ENCODE measurements around the gene IQUB. TPM values are rescaled to one million over a fixed set of nuclear protein-coding genes. Genes with fewer than 3 reads are reported as not detected.
"Not testable (repeated sequence)": the region's sequence is repeated elsewhere in the genome, so short reads cannot be mapped to it uniquely, and the experiment has no call there.

IQUB gene
- total RNA-seq, 1 donor from 2014 or later = 0.56 TPM

- no peaks in the 10 kb centered on the region for H3K36me3 Mint-ChIP-seq (ENCODE audit: low read depth)
- no peaks in the 10 kb centered on the region for H3K9me3 Mint-ChIP-seq
- no peaks in the 10 kb centered on the region for H3K4me1 Mint-ChIP-seq
Observed at GRCh38 chr7:123410273-123410904, 124.0 kb downstream of the IQUB start.

GRCh38 chr7:123407951-123408350, 126.4 kb downstream of the IQUB start:
- H3K27ac Mint-ChIP-seq (ENCODE audit: unreplicated experiment); H3K9me3 Mint-ChIP-seq; H3K27me3 Mint-ChIP-seq (ENCODE audit: low read depth); H3K4me1 Mint-ChIP-seq; DNase-seq (ENCODE audit: low read depth, low spot score); H3K36me3 Mint-ChIP-seq (ENCODE audit: low read depth); H3K4me3 Mint-ChIP-seq: not testable (repeated sequence)

More at GRCh38 chr7:123410273-123410904, 124.0 kb downstream of the IQUB start:
- Mint-ChIP-seq H3K27ac (ENCODE audit: unreplicated experiment) (no peak overlapping the region), H3K27me3 (ENCODE audit: low read depth) (peaks cover 2% of the 10 kb centered on the region), H3K4me3 (no peak overlapping the region)
- TF ChIP-seq, protein P1, sequence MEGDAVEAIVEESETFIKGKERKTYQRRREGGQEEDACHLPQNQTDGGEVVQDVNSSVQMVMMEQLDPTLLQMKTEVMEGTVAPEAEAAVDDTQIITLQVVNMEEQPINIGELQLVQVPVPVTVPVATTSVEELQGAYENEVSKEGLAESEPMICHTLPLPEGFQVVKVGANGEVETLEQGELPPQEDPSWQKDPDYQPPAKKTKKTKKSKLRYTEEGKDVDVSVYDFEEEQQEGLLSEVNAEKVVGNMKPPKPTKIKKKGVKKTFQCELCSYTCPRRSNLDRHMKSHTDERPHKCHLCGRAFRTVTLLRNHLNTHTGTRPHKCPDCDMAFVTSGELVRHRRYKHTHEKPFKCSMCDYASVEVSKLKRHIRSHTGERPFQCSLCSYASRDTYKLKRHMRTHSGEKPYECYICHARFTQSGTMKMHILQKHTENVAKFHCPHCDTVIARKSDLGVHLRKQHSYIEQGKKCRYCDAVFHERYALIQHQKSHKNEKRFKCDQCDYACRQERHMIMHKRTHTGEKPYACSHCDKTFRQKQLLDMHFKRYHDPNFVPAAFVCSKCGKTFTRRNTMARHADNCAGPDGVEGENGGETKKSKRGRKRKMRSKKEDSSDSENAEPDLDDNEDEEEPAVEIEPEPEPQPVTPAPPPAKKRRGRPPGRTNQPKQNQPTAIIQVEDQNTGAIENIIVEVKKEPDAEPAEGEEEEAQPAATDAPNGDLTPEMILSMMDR (conservative IDR thresholded peaks at IDR 0.05) = no peak
- no peak for DNase-seq (ENCODE audit: low read depth, low spot score)

Other genes starting within 250 kb of the IQUB start
- 62.6 and 62.7 TPM in 2 replicates for gene NDUFA5, start 23.2 kb upstream of the IQUB start, total RNA-seq
- gene ASB15, start 67.2 kb upstream of the IQUB start, total RNA-seq = not detected in 2 replicates
- not detected in 2 replicates for gene LMOD2, start 121.3 kb upstream of the IQUB start, total RNA-seq
- 30.4 and 32.5 TPM in 2 replicates for gene WASL, start 214.4 kb upstream of the IQUB start, total RNA-seq